GM10248 (cell line): Measurements from ENCODE around the gene P2RX1.

ENCODE experiments used
- CTCF ChIA-PET: fragments of 300-600 bp; sonication (Branson Sonifier 250); formaldehyde crosslinking; extraction: SDS; loops from one replicate; lab custom pipeline; 2021; ENCODE audit warnings: antibody characterized with exemption; lab: Yijun Ruan, JAX
- POLR2A ChIA-PET: fragments of 350-650 bp; sonication (Branson Sonifier 250); formaldehyde crosslinking; extraction: SDS; loops from one replicate; lab custom pipeline; 2020; ENCODE audit warnings: antibody characterized with exemption; lab: Yijun Ruan, JAX
- DNase-seq: peaks from one replicate; pipeline ENCODE4 v3.0.0; 2012; ENCODE audit errors: extremely low spot score
- TF ChIP-seq, protein P1 (sequence below): IDR thresholded peaks from 2 replicates; pipeline ENCODE4 v1.5.1; 2012; ENCODE audit warnings: mild to moderate bottlenecking, low read depth; ENCODE audit errors: extremely low read depth, missing control alignments, control extremely low read depth

Gene P2RX1

DNA sequence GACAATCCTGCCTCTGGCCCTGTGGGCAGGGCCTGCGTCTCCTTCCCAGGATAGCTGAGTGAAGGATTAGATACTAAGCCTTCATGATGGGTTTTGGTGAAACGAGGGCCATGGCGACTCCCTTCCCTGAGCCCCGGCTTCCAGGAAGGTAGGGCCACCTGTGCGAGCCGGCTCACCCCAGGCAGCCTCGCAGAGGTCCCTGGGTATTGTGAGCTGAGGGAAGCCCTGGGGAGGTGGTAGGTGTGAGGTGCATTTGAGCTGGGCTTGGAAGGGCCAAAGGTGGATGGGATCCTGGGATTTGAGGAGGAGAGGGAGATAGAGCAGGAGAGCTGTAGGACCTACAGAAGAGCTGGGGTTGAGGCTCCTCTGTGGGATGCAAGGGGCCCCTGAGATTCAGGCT lies 6.5 kb upstream of the P2RX1 start:
- ChIA-PET CTCF (interaction anchor here (1.0 to 6.8 kb wide), 3 partner anchors 9 to 81 kb away, joined by 3 to 50 read pairs (median 3); partner anchors contain the start of gene P2RX1), POLR2A (no interaction called here)
- TF ChIP-seq, protein P1, sequence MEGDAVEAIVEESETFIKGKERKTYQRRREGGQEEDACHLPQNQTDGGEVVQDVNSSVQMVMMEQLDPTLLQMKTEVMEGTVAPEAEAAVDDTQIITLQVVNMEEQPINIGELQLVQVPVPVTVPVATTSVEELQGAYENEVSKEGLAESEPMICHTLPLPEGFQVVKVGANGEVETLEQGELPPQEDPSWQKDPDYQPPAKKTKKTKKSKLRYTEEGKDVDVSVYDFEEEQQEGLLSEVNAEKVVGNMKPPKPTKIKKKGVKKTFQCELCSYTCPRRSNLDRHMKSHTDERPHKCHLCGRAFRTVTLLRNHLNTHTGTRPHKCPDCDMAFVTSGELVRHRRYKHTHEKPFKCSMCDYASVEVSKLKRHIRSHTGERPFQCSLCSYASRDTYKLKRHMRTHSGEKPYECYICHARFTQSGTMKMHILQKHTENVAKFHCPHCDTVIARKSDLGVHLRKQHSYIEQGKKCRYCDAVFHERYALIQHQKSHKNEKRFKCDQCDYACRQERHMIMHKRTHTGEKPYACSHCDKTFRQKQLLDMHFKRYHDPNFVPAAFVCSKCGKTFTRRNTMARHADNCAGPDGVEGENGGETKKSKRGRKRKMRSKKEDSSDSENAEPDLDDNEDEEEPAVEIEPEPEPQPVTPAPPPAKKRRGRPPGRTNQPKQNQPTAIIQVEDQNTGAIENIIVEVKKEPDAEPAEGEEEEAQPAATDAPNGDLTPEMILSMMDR: no peak
- no peak for DNase-seq

DNA sequence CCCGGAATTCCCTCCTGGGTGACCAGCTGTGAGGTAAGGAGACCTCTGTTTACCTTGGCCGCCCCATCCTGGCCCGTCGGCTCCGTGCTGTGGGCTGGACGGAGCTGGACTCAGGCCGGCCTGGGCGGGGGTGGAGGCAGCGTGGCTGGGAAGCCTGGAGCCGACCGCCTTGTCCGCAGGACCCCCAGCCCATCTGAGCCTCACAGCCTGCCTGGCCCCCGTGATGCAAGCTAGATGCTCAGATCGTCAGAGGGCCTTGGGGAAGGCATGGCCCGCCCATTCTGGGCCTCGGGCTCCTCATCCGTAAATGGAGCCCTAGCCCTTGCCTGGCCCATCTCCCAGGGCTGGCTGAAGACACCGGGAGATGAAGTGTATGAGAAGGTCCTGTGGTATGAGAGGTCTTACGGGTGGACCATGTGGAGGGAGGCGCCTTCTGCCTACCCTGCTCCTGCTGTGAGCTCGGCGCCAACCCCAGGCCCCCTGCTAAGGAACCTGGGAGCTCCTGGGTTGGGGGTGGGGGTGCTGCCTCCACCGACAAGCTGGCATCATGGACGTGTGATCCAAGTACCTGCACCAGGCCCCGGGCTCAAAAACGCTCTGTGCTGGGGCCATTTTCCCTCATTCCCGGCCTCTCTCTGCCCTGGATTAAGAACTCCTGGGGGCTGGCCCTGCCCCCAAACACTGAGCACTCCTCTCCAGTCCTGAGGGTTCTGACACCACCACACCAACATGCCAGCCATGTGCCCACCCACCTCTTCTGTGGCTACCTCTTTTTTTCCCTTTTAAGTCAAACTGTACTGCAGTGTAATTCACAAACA lies 5.4 kb upstream of the P2RX1 start:
- ChIA-PET CTCF (interaction anchor here (1.1 to 6.8 kb wide), 3 partner anchors 8 to 76 kb away, joined by 3 to 50 read pairs (median 7); partner anchors contain the start of genes NCBP3 and P2RX1), POLR2A (no interaction called here)
- TF ChIP-seq, protein P1: no peak
- DNase-seq: no peak

DNA sequence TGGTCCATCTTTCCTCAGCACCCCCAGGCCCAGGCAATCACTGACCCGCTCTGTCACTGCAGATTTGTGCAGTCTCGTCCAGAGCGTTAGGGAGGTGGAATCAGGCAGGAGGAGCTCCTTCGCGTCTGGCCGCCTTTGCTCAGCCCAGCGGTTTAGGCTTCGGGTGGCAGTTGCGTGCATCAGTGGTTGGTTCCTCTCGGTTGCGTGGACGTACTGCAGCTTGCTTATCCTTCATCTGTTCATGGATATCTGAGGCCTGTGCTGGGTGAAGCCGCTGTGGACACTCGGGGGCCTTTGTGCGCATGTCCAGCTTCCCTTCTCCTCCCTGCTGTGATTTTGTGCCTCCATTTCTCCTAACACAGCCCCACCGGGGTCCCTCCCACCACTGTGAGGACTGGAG lies 4.7 kb upstream of the P2RX1 start:
- DNase-seq: no peak
- ChIA-PET POLR2A (no interaction called here), CTCF (interaction anchor here (1.1 to 6.8 kb wide), 3 partner anchors 7 to 75 kb away, joined by 3 to 50 read pairs (median 7); partner anchors contain the start of genes NCBP3 and P2RX1)
- TF ChIP-seq, protein P1: no peak

DNA sequence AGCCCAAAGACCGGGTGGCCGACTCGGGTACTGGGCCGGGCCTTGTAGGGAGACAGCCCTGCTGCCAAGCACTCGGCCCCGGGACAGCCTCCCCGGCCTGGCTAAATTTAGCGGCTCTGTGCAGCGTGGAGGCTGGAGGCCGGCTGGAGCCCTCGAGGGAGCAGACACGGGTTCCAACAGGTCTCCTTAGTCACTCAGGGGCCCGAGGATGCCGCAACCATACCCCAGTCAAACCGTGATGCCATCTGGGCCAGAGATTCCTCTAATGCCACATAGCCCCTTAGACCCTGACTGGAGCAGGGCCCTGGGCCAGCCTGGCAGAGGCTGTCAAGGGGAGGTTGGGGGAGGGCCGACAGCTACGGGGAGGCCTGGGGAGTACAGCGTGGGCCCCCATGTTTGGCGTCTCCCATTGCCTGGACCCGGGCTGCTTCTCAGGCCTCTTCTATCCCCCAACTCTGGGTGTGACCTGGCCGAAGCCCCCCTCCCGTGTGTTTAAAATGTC lies 2.9 kb upstream of the P2RX1 start:
- CTCF ChIA-PET: interaction anchor here (8.1 kb wide), 1 partner anchor 156 kb away, joined by 68 read pairs; no protein-coding TSS in a partner anchor
- no peak for DNase-seq
- POLR2A ChIA-PET: no interaction called here
- TF ChIP-seq, protein P1: no peak

DNA sequence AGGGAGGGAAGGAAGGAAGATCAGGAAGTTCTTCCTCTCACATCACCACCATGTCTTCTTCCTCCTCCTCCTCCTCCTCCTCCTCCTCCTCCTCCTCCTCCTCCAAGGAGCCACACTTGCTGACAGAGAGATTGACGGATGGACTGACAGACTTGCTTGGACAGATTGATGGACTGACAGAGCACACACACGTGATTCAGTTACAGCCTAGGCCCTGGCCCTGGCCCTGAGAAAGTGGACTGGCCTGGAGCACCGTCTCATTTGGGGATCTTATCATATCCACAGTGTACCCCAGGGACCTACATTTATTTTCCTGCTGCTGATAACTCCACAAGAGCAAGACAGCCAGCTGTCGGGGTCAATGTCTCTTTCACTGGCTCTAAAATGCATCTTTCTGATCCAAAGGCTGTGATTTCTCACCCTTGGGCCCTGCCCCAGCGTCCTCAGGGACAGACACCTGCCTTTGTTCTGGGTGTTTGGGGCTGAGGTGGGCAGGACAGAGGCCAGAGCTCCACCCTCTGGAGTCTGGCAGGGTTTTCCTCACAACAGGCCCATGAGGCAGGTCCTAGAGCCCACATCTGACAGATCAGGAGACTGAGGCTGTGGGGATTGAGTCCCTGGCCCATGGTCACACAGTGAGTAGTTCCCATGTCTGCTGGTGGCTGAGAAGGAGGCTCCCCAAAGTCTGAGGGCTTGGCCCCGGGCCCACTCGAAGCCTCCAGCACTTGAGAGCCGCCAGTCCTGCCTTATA lies 2.3 kb upstream of the P2RX1 start:
- no peak for DNase-seq
- ChIA-PET POLR2A (no interaction called here), CTCF (interaction anchor here (8.1 kb wide), 1 partner anchor 156 kb away, joined by 68 read pairs; no protein-coding TSS in a partner anchor)
- TF ChIP-seq, protein P1: no peak

DNA sequence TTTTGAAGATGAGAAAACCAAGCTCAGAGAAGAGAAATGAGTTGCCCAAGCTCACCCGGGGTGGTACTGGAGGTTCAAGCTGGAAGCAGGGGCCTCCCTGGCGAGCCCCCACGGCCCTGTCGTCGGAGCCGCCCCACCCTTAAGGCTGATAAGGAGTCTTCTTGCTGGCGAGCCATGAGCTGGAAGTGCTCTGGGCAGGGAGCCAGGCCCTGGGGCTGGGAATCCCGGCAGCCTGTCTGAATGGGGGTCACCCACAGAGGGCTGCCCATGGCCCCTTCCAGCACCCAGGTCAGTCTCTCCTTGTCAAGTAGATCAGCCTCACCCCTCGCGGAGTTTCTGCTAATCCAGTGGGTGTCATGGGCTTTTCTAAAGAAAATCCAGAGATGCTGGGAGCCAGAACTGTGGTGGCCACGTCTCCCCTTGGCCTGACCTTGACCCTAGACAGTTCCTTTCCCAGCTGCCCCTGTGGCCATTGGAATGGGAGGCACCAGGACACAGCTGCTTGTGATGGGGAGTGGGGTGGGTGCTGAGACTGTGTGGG lies 1.2 kb upstream of the P2RX1 start:
- ChIA-PET CTCF (interaction anchor here (1.2 to 8.1 kb wide), 7 partner anchors 6 to 183 kb away, joined by 3 to 74 read pairs (median 8); no protein-coding TSS in a partner anchor), POLR2A (interaction anchor here (0.6 kb wide), 1 partner anchor 72 kb away, joined by 3 read pairs; no protein-coding TSS in a partner anchor)
- TF ChIP-seq, protein P1: no peak
- no peak for DNase-seq
